Smooth muscle cell (in vitro differentiated cells): ENCODE results near the gene ARL16. TPM values are rescaled to one million over a fixed set of nuclear protein-coding genes. Genes with fewer than 3 reads are reported as not detected.
A peak's percentile ranks its signal among the peaks of the same experiment; 100 is the strongest.

Source experiments
- DNase-seq: peaks from one replicate; lab custom pipeline; 2025; ENCODE audit not compliant: unreplicated experiment; lab: John Stamatoyannopoulos, UW
- H2AFZ ChIP-seq: fragments of 200-600 bp; sonication (generic); 2 replicates; pipeline ENCODE4 v1.6.0; 2016; ENCODE audit warnings: antibody characterized with exemption, low read depth, mild to moderate bottlenecking
- H3F3A ChIP-seq: fragments of 200-600 bp; sonication (generic); 2 replicates; pipeline ENCODE4 v1.6.0; 2017; ENCODE audit warnings: antibody characterized with exemption, low read depth
- H3K27ac ChIP-seq: fragments of 200-600 bp; sonication (generic); 2 replicates; pipeline ENCODE4 v1.5.1; 2016; ENCODE audit warnings: low read depth, mild to moderate bottlenecking
- H3K27me3 ChIP-seq: fragments of 200-600 bp; sonication (generic); 2 replicates; pipeline ENCODE4 v1.6.1; 2016; ENCODE audit warnings: low read depth, mild to moderate bottlenecking
- H3K36me3 ChIP-seq: fragments of 200-600 bp; sonication (generic); 2 replicates; pipeline ENCODE4 v1.5.1; 2016; ENCODE audit warnings: low read depth
- H3K4me1 ChIP-seq: fragments of 200-600 bp; sonication (generic); 2 replicates; pipeline ENCODE4 v1.5.1; 2016; ENCODE audit warnings: low read depth
- H3K4me2 ChIP-seq: fragments of 200-600 bp; sonication (generic); 2 replicates; pipeline ENCODE4 v1.6.0; 2016; ENCODE audit warnings: mild to moderate bottlenecking
- H3K4me3 ChIP-seq: fragments of 200-600 bp; sonication (generic); 2 replicates; pipeline ENCODE4 v1.5.1; 2016; ENCODE audit warnings: mild to moderate bottlenecking
- H3K79me2 ChIP-seq: fragments of 200-600 bp; sonication (generic); 2 replicates; pipeline ENCODE4 v1.6.0; 2016; ENCODE audit warnings: low read depth, mild to moderate bottlenecking
- H3K9ac ChIP-seq: fragments of 200-600 bp; sonication (generic); 2 replicates; pipeline ENCODE4 v1.6.0; 2016; ENCODE audit warnings: low read depth
- H3K9me3 ChIP-seq: fragments of 200-600 bp; sonication (generic); replicated peaks from 2 replicates; pipeline ENCODE4 v1.5.1; 2016; ENCODE audit warnings: low read depth
- H4K20me1 ChIP-seq: fragments of 200-600 bp; sonication (generic); 2 replicates; pipeline ENCODE4 v1.6.0; 2016; ENCODE audit warnings: low read depth
- WGBS: methylation state at CpG from one replicate; pipeline ENCODE4 v1.1.7; 2016; ENCODE audit warnings: low lambda C conversion rate; 5-methylcytosine and 5-hydroxymethylcytosine counted together
- polyA plus RNA-seq: library from polyadenylated mRNA; unstranded; fragments of >200 nt; fragmentation: Nextera tagmentation; extraction: Ambion mirVana; gene quantifications from 2 replicates; pipeline ENCODE4 v1.2.1, GENCODE V29; 2016
- total RNA-seq: library from RNA; depleted of rRNA; stranded (reverse); fragments of >200 nt; gene quantifications from 2 replicates; pipeline ENCODE4 v1.2.3, GENCODE V29; 2014
- TF ChIP-seq, protein P1 (sequence below): fragments of 200-600 bp; sonication (generic); IDR thresholded peaks from 2 replicates; pipeline ENCODE4 v1.5.1; 2017; ENCODE audit warnings: borderline replicate concordance, mild to moderate bottlenecking, antibody characterized with exemption; ENCODE audit not compliant: insufficient read depth, poor library complexity, severe bottlenecking

ARL16 gene
- total and polyA plus RNA-seq, 2 experiments from 2014 or later: 22.3 to 62.1 TPM

DNA sequence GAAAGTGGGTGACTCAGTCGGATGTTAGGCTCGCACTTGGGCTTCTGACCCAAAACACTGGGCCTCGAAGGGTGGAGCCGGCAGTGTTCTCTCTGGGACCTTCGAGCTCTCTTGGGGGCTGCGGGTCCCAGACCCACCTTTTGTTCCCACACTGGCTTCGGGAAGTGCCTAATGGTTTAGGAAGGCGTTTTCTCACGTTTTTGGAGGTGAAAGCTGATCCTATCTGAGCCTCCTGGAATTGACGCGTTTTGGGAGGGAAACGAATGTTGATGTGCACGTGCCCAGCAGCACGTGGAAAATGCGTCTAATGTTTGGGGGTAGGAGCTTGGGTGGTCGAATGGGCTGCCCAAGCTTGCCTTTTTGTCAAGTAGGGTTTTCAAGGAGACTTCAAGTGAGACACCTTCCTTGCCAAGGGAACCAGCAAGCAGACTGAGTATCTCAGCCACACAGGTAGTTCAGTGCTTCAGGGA is 880 bp upstream of the ARL16 start:
- no peak overlapping the region for H2AFZ ChIP-seq
- DNase-seq: no peak
- peak overlapping the region; percentile 99 for H3K9ac ChIP-seq

DNA sequence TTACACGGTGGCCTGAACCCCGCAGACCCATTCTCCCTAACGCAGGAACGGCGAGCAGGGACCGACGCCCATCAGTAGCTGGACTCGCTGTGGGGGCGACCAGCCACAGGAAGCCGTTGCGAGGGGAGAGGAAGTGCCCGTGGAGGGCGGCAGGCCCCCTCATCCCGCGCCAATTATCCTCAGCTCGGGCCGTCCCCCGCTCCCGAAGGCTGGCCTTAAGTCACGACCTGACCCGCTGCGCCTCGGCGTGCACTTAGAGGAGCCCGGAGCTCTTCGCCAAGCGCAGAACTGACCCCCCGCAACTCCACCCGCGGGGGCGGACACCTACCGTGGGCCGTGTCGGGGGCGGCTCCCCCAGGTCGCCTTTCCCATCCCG is 401 bp downstream of the ARL16 start:
- 2% methylated on average over 36 of the region's 37 CpGs for WGBS
- peaks cover 42% of the 10 kb centered on the region for H4K20me1 ChIP-seq

More for the DNA sequence above, 880 bp upstream of the ARL16 start:
- peak overlapping the region; percentile 98 for H3K27ac ChIP-seq
- WGBS: 16% methylated on average over 16 of the region's 16 CpGs
- H3K27me3 ChIP-seq: no peaks in the 10 kb centered on the region
- peaks cover 18% of the 10 kb centered on the region for H3K4me1 ChIP-seq
- peak overlapping the region; percentile 95 for H3K4me2 ChIP-seq
- peak overlapping the region; percentile 98 for H3K4me3 ChIP-seq
- no peaks in the 10 kb centered on the region for H3F3A ChIP-seq
- H4K20me1 ChIP-seq: peaks cover 55% of the 10 kb centered on the region
- no peaks in the 10 kb centered on the region for H3K36me3 ChIP-seq
- peaks cover 88% of the 10 kb centered on the region for H3K79me2 ChIP-seq
- TF ChIP-seq, protein P1, sequence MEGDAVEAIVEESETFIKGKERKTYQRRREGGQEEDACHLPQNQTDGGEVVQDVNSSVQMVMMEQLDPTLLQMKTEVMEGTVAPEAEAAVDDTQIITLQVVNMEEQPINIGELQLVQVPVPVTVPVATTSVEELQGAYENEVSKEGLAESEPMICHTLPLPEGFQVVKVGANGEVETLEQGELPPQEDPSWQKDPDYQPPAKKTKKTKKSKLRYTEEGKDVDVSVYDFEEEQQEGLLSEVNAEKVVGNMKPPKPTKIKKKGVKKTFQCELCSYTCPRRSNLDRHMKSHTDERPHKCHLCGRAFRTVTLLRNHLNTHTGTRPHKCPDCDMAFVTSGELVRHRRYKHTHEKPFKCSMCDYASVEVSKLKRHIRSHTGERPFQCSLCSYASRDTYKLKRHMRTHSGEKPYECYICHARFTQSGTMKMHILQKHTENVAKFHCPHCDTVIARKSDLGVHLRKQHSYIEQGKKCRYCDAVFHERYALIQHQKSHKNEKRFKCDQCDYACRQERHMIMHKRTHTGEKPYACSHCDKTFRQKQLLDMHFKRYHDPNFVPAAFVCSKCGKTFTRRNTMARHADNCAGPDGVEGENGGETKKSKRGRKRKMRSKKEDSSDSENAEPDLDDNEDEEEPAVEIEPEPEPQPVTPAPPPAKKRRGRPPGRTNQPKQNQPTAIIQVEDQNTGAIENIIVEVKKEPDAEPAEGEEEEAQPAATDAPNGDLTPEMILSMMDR: no peak
- H3K9me3 ChIP-seq: no peaks in the 10 kb centered on the region

DNA sequence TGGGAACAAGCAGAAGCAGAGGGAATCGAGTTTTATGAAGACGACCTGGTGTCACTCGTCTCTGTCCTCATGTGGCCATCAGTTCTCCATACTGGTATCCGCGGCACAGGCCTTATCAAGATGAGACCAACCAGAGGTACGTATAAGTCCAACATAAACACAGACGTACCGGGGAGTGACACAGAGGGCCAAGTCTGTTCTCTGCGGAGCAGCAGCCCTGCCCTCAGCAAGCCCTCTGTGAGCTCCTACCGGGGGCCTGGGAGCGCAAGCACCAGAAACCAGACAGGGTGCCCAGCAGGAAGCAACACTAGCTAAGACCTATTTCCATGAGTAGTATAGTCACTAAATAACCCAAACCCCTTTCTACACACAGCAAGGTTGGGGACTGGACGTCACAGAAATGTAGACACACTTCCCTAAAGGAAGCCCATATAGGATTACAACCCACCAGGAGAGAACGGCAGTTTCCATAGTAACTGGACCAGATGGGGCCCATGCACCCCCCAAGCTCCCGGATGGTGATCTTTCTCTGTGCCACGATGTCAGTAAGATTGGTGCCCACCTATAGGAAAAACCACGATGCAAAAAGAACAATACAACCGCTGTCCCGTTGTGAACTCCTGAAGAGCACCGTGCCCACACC is 911 bp downstream of the ARL16 start:
- Histone ChIP-seq H3K4me1 (peaks cover 18% of the 10 kb centered on the region), H4K20me1 (peaks cover 37% of the 10 kb centered on the region), H3K36me3 (no peaks in the 10 kb centered on the region), H3K27ac (peak overlapping the region; percentile 98), H3K9me3 (no peaks in the 10 kb centered on the region), H3K9ac (peak overlapping the region; percentile 98), H3K79me2 (peaks cover 71% of the 10 kb centered on the region), H2AFZ (peak overlapping the region; percentile 91), H3K4me2 (peak overlapping the region; percentile 97), H3F3A (no peaks in the 10 kb centered on the region), H3K4me3 (peak overlapping the region; percentile 98), H3K27me3 (no peaks in the 10 kb centered on the region)
- TF ChIP-seq, protein P1: no peak
- no peak for DNase-seq
- WGBS: 45% methylated on average over 19 of the region's 19 CpGs

More for the DNA sequence above, 401 bp downstream of the ARL16 start:
- peak overlapping the region; percentile 98 for H3K9ac ChIP-seq
- H3K79me2 ChIP-seq: peaks cover 76% of the 10 kb centered on the region
- H3K27me3 ChIP-seq: no peaks in the 10 kb centered on the region
- peak overlapping the region; percentile 97 for H3K4me2 ChIP-seq
- no peaks in the 10 kb centered on the region for H3K36me3 ChIP-seq
- no peaks in the 10 kb centered on the region for H3F3A ChIP-seq
- peak overlapping the region; percentile 91 for H2AFZ ChIP-seq
- peaks cover 18% of the 10 kb centered on the region for H3K4me1 ChIP-seq
- no peaks in the 10 kb centered on the region for H3K9me3 ChIP-seq
- peak overlapping the region; percentile 98 for H3K27ac ChIP-seq
- peak overlapping the region; percentile 98 for H3K4me3 ChIP-seq
- TF ChIP-seq, protein P1: no peak
- no peak for DNase-seq

DNA sequence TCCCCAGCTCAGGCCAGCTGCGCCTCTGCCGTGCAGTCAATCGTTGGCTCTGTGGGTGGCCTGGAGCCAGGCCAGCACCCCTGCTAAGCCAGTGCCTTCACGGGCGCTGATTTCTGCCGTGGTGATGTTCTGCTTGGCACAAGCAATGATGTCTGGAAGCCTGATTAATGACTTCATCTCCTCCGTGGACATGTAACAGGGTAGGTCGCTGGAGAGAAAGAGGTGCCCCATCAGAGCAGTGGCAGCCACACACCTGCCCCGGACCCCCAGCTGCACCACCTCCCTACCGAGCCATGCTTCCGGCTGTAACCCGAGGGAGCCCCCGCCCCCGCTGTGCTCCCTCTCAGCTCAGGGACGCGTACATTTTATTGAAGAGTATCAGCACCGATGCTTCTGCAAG is 1.9 kb downstream of the ARL16 start:
- H3K4me2 ChIP-seq: no peak overlapping the region
- H3K36me3 ChIP-seq: no peaks in the 10 kb centered on the region
- no peak for DNase-seq
- H3K27ac ChIP-seq: no peak overlapping the region
- H3K9me3 ChIP-seq: no peaks in the 10 kb centered on the region
- no peaks in the 10 kb centered on the region for H3K27me3 ChIP-seq
- peaks cover 18% of the 10 kb centered on the region for H3K4me1 ChIP-seq
- TF ChIP-seq, protein P1: no peak
- 96% methylated on average over 17 of the region's 17 CpGs for WGBS
- H3K9ac ChIP-seq: no peak overlapping the region
- no peak overlapping the region for H2AFZ ChIP-seq
- H3K79me2 ChIP-seq: peaks cover 61% of the 10 kb centered on the region
- H4K20me1 ChIP-seq: peaks cover 27% of the 10 kb centered on the region
- H3K4me3 ChIP-seq: no peak overlapping the region
- H3F3A ChIP-seq: no peaks in the 10 kb centered on the region
